ENCODE results near the gene PADI2. TPM values are rescaled to one million over a fixed set of nuclear protein-coding genes. Genes with fewer than 3 reads are reported as not detected.

PADI2 gene
- total RNA-seq, 2 experiments from 2014 or later, result 0.08 TPM; not detected in 1

DNA sequence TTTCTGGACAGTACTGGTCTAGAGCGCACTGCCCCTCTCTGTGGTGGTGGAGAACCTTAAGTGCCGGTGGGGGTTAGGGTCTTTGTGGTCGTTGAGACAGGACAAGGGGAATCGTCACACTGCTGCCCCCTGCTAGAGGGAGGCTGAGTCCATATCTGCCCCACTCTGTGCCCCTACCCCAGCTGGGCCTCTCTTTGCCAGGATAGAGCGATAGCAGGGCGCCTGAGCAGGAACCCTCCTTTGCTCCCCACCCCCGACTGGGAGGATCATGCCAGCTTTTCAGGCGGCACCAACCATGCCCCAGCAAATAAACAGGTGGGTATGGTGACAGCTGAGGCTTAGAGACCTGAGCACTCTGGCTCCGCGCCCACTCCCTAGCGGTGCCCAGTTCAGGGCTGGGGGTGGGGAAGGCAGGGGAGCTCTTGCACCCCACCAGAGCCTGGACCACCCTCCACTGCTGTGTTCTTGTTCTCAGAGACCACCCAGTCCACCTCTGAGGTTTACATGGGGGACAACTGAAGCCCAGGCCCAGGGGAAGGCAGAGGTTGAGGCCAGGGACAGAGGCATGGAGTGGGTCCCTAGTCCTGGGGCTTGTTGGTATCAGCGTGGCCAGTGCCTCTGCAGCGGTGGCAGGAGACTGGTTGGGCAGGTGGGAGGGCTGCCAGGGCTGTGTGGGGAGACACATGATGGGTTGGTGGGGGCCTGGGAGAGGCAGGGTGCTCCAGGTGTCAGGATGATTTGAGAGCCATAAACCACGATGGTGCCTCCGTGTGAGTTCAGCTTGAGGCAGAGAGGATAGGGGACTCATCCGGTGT lies 1.6 kb downstream of the PADI2 start:
- BruUV-seq (replicated peaks), result no TSS peak
- H3K4me1 ChIP-seq (ENCODE audit: insufficient read depth, low read length, poor library complexity, severe bottlenecking), result peaks cover 16% of the 10 kb centered on the region
- no peak overlapping the region for H3K27ac ChIP-seq (ENCODE audit: low read depth, low read length, poor library complexity, severe bottlenecking)
- DNase-seq (ENCODE audit: low spot score), result no peak
- TF ChIP-seq, protein P1, sequence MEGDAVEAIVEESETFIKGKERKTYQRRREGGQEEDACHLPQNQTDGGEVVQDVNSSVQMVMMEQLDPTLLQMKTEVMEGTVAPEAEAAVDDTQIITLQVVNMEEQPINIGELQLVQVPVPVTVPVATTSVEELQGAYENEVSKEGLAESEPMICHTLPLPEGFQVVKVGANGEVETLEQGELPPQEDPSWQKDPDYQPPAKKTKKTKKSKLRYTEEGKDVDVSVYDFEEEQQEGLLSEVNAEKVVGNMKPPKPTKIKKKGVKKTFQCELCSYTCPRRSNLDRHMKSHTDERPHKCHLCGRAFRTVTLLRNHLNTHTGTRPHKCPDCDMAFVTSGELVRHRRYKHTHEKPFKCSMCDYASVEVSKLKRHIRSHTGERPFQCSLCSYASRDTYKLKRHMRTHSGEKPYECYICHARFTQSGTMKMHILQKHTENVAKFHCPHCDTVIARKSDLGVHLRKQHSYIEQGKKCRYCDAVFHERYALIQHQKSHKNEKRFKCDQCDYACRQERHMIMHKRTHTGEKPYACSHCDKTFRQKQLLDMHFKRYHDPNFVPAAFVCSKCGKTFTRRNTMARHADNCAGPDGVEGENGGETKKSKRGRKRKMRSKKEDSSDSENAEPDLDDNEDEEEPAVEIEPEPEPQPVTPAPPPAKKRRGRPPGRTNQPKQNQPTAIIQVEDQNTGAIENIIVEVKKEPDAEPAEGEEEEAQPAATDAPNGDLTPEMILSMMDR (conservative IDR thresholded peaks at IDR 0.05; ENCODE audit: low read length), result no peak
- TF ChIP-seq EZH2phosphoT487 (IDR thresholded peaks at IDR 0.05; ENCODE audit: borderline replicate concordance, low read depth, low read length), result no peak
- H3K4me2 ChIP-seq (ENCODE audit: low read length), result no peak overlapping the region
- intact Hi-C loops (cut with micrococcal nuclease; ENCODE audit: unreplicated experiment), result no loop called here
- CTCF ChIA-PET (ENCODE audit: unreplicated experiment), result no interaction called here
- no peaks in the 10 kb centered on the region for H3K36me3 ChIP-seq (ENCODE audit: insufficient read depth, low read length)
- no peaks in the 10 kb centered on the region for H4K20me1 ChIP-seq (ENCODE audit: insufficient read depth, low read length)
- H3K79me2 ChIP-seq (ENCODE audit: insufficient read depth, low read depth, low read length), result no peaks in the 10 kb centered on the region
- POLR2A ChIA-PET, result no interaction called here
- H3K9me2 ChIP-seq (ENCODE audit: insufficient read depth, low read length), result no peaks in the 10 kb centered on the region
- H2AFZ ChIP-seq (ENCODE audit: low read length), result no peak overlapping the region
- H3K9me3 ChIP-seq (ENCODE audit: low read length), result no peaks in the 10 kb centered on the region
- no peak overlapping the region for H3K4me3 ChIP-seq (ENCODE audit: low read depth, low read length, poor library complexity, severe bottlenecking)

GRCh38 chr1:17116643-17117042 lies 2.6 kb downstream of the PADI2 start:
- Histone ChIP-seq H3K4me2 (ENCODE audit: low read length) (no peak overlapping the region), H3K4me3 (ENCODE audit: low read depth, low read length, poor library complexity, severe bottlenecking) (no peak overlapping the region), H3K36me3 (ENCODE audit: insufficient read depth, low read length) (no peaks in the 10 kb centered on the region), H3K79me2 (ENCODE audit: insufficient read depth, low read depth, low read length) (no peaks in the 10 kb centered on the region), H3K9me3 (ENCODE audit: low read length) (no peaks in the 10 kb centered on the region), H2AFZ (ENCODE audit: low read length) (no peak overlapping the region), H3K4me1 (ENCODE audit: insufficient read depth, low read length, poor library complexity, severe bottlenecking) (peaks cover 16% of the 10 kb centered on the region), H3K9me2 (ENCODE audit: insufficient read depth, low read length) (no peaks in the 10 kb centered on the region), H3K27ac (ENCODE audit: low read depth, low read length, poor library complexity, severe bottlenecking) (no peak overlapping the region), H4K20me1 (ENCODE audit: insufficient read depth, low read length) (no peaks in the 10 kb centered on the region)
- CTCF ChIA-PET (ENCODE audit: unreplicated experiment), result no interaction called here
- no TSS peak for BruUV-seq (replicated peaks)
- TF ChIP-seq, protein P1 (conservative IDR thresholded peaks at IDR 0.05; ENCODE audit: low read length), result no peak
- no peak for TF ChIP-seq EZH2phosphoT487 (IDR thresholded peaks at IDR 0.05; ENCODE audit: borderline replicate concordance, low read depth, low read length)
- intact Hi-C loops (cut with micrococcal nuclease; ENCODE audit: unreplicated experiment), result no loop called here
- POLR2A ChIA-PET, result no interaction called here
- no peak for DNase-seq (ENCODE audit: low spot score)

GRCh38 chr1:17113963-17114362 lies 5.3 kb downstream of the PADI2 start:
- H3K9me3 ChIP-seq (ENCODE audit: low read length), result no peaks in the 10 kb centered on the region
- no peaks in the 10 kb centered on the region for H3K9me2 ChIP-seq (ENCODE audit: insufficient read depth, low read length)
- H2AFZ ChIP-seq (ENCODE audit: low read length), result no peak overlapping the region
- H3K4me2 ChIP-seq (ENCODE audit: low read length), result no peak overlapping the region
- intact Hi-C loops (cut with micrococcal nuclease; ENCODE audit: unreplicated experiment), result no loop called here
- H3K4me3 ChIP-seq (ENCODE audit: low read depth, low read length, poor library complexity, severe bottlenecking), result no peak overlapping the region
- H4K20me1 ChIP-seq (ENCODE audit: insufficient read depth, low read length), result no peaks in the 10 kb centered on the region
- ChIA-PET POLR2A (no interaction called here), CTCF (ENCODE audit: unreplicated experiment) (no interaction called here)
- no peak for DNase-seq (ENCODE audit: low spot score)
- no peaks in the 10 kb centered on the region for H3K79me2 ChIP-seq (ENCODE audit: insufficient read depth, low read depth, low read length)
- no peak overlapping the region for H3K27ac ChIP-seq (ENCODE audit: low read depth, low read length, poor library complexity, severe bottlenecking)
- H3K36me3 ChIP-seq (ENCODE audit: insufficient read depth, low read length), result no peaks in the 10 kb centered on the region
- TF ChIP-seq, protein P1 (conservative IDR thresholded peaks at IDR 0.05; ENCODE audit: low read length), result no peak
- no peak for TF ChIP-seq EZH2phosphoT487 (IDR thresholded peaks at IDR 0.05; ENCODE audit: borderline replicate concordance, low read depth, low read length)
- H3K4me1 ChIP-seq (ENCODE audit: insufficient read depth, low read length, poor library complexity, severe bottlenecking), result peaks cover 4% of the 10 kb centered on the region
- no TSS peak for BruUV-seq (replicated peaks)

All from OCI-LY7 (cell line).